IMR-90 (cell line): ENCODE data around the gene AIP. TPM values are rescaled to one million over a fixed set of nuclear protein-coding genes. Genes with fewer than 3 reads are reported as not detected.
"Not testable (repeated sequence)": the region's sequence is repeated elsewhere in the genome, so short reads cannot be mapped to it uniquely, and the experiment has no call there.

Experiments
- ATAC-seq: fragments of 200-7000 bp; cut with Tn5 transposase; 2 replicates; pipeline ENCODE4 v1.9.1; 2020; ENCODE audit warnings: low read depth, mild to moderate bottlenecking, moderate library complexity
- BruUV-seq: library from RNA; stranded (reverse); fragments of 400-500 nt; replicated peaks from 2 replicates; lab custom pipeline; 2021; lab: Mats Ljungman, UMichigan
- CTCF ChIA-PET: fragments of 300-600 bp; formaldehyde crosslinking; extraction: SDS; loops from one replicate; lab custom pipeline; 2021; ENCODE audit warnings: antibody characterized with exemption; lab: Yijun Ruan, JAX
- POLR2A ChIA-PET: fragments of 300-600 bp; sonication (Branson Sonifier 250); formaldehyde crosslinking; loops from one replicate; lab custom pipeline; 2022; ENCODE audit warnings: antibody characterized with exemption; ENCODE audit not compliant: unreplicated experiment; lab: Charles Lee
- DNase-seq: peaks from one replicate; pipeline ENCODE4 v3.0.0; 2013
- H2AFZ ChIP-seq: replicated peaks from 2 replicates; pipeline ENCODE3; 2013; ENCODE audit warnings: low read length, mild to moderate bottlenecking; ENCODE audit not compliant: poor library complexity
- H2AK5ac ChIP-seq: 2 replicates; pipeline ENCODE4 v1.6.1; 2013; ENCODE audit warnings: low read depth, low read length, inconsistent platforms
- H2AK9ac ChIP-seq: replicated peaks from 2 replicates; pipeline ENCODE3; 2013; ENCODE audit warnings: mild to moderate bottlenecking, low read depth, low read length, moderate library complexity; ENCODE audit not compliant: poor library complexity
- H2BK120ac ChIP-seq: 2 replicates; pipeline ENCODE4 v1.6.1; 2013; ENCODE audit warnings: low read depth, low read length, inconsistent platforms
- H2BK15ac ChIP-seq: 3 replicates; pipeline ENCODE4 v1.6.1; 2013; ENCODE audit warnings: low read depth, low read length, inconsistent platforms
- H2BK20ac ChIP-seq: 2 replicates; pipeline ENCODE4 v1.6.1; 2013; ENCODE audit warnings: low read depth, mild to moderate bottlenecking, inconsistent platforms, low read length, moderate library complexity
- H2BK5ac ChIP-seq: 2 replicates; pipeline ENCODE4 v1.6.1; 2013; ENCODE audit warnings: mild to moderate bottlenecking, low read depth, low read length, inconsistent platforms; ENCODE audit not compliant: poor library complexity, severe bottlenecking
- H3K14ac ChIP-seq: replicated peaks from 2 replicates; pipeline ENCODE4 v1.6.1; 2013; ENCODE audit warnings: low read depth, low read length, inconsistent platforms
- H3K18ac ChIP-seq: 2 replicates; pipeline ENCODE4 v1.6.1; 2013; ENCODE audit warnings: low read depth, low read length, control low read depth
- H3K23ac ChIP-seq: 2 replicates; pipeline ENCODE4 v1.6.1; 2013; ENCODE audit warnings: low read depth, low read length, inconsistent platforms
- H3K27ac ChIP-seq: 2 replicates; pipeline ENCODE4 v1.5.1; 2013; ENCODE audit warnings: mild to moderate bottlenecking, control low read depth, low read length; ENCODE audit not compliant: insufficient read depth
- H3K27me3 ChIP-seq: 2 replicates; pipeline ENCODE4 v1.6.1; 2013; ENCODE audit warnings: low read length; ENCODE audit not compliant: control insufficient read depth, insufficient read depth
- H3K36me3 ChIP-seq: 2 replicates; pipeline ENCODE4 v1.6.1; 2013; ENCODE audit warnings: low read length, mixed read lengths; ENCODE audit not compliant: control insufficient read depth, insufficient read depth
- H3K4ac ChIP-seq: 2 replicates; pipeline ENCODE4 v1.6.1; 2013; ENCODE audit warnings: low read depth, low read length, inconsistent platforms
- H3K4me1 ChIP-seq: 2 replicates; pipeline ENCODE4 v1.6.1; 2013; ENCODE audit warnings: low read length, mixed read lengths; ENCODE audit not compliant: control insufficient read depth, insufficient read depth
- H3K4me2 ChIP-seq: 2 replicates; pipeline ENCODE4 v1.6.1; 2013; ENCODE audit warnings: low read depth, mild to moderate bottlenecking, control low read depth, low read length, moderate library complexity
- H3K4me3 ChIP-seq: 2 replicates; pipeline ENCODE4 v1.5.1; 2013; ENCODE audit warnings: low read depth, mild to moderate bottlenecking, control low read depth, low read length, moderate library complexity; ENCODE audit not compliant: insufficient read depth
- H3K56ac ChIP-seq: 2 replicates; pipeline ENCODE4 v1.6.1; 2013; ENCODE audit warnings: low read length, inconsistent platforms; ENCODE audit not compliant: insufficient read depth; ENCODE audit errors: extremely low read depth
- H3K79me1 ChIP-seq, 2 experiments: 2 replicates each; pipeline ENCODE4 v1.6.1; 2013; ENCODE audit warnings: low read length in 2 of 2, inconsistent platforms in 1 of 2, low read depth in 1 of 2
- H3K9ac ChIP-seq: 2 replicates; pipeline ENCODE4 v1.6.1; 2013; ENCODE audit warnings: low read depth, low read length, control low read depth
- H3K9me1 ChIP-seq: 2 replicates; pipeline ENCODE4 v1.6.1; 2013; ENCODE audit warnings: low read length, inconsistent platforms; ENCODE audit not compliant: insufficient read depth
- H3K9me3 ChIP-seq: 2 replicates; pipeline ENCODE4 v1.6.1; 2013; ENCODE audit warnings: low read length; ENCODE audit not compliant: control insufficient read depth, insufficient read depth
- H4K20me1 ChIP-seq: 2 replicates; pipeline ENCODE4 v1.6.1; 2013; ENCODE audit warnings: low read length, inconsistent platforms; ENCODE audit not compliant: insufficient read depth
- H4K5ac ChIP-seq: 2 replicates; pipeline ENCODE4 v1.6.1; 2013; ENCODE audit warnings: mild to moderate bottlenecking, low read depth, low read length, control low read depth
- H4K8ac ChIP-seq, 2 experiments: 2 replicates each; pipeline ENCODE4 v1.6.1; 2013; ENCODE audit warnings: low read depth in 2 of 2, low read length in 2 of 2, control low read depth in 1 of 2, inconsistent platforms in 1 of 2
- H4K91ac ChIP-seq: 2 replicates; pipeline ENCODE4 v1.6.1; 2013; ENCODE audit warnings: low read depth, low read length, inconsistent platforms; ENCODE audit not compliant: insufficient read depth
- WGBS, 2 experiments: methylation state at CpG; one replicate each; pipeline versions ENCODE4 v1.1.5 to v1.1.7; 2013; ENCODE audit warnings: missing lambda C conversion rate in 2 of 2; ENCODE audit not compliant: insufficient read length in 1 of 2; ENCODE audit errors: extremely low coverage in 2 of 2; 5-methylcytosine and 5-hydroxymethylcytosine counted together
- dilution Hi-C: fragments of 300-500 bp; cut with HindIII; formaldehyde crosslinking; loops from one replicate; pipeline ENCODE4 v1.14.3; 2018; ENCODE audit warnings: low sequenced_read_pairs; ENCODE audit not compliant: unreplicated experiment
- in situ Hi-C: fragments of 300-500 bp; cut with MboI; formaldehyde crosslinking; loops from 3 replicates; pipeline ENCODE4 v1.14.3; 2019; ENCODE audit warnings: low sequenced_read_pairs, inconsistent platforms, mixed read lengths
- intact Hi-C: fragments of 100-400 bp; cut with micrococcal nuclease; formaldehyde crosslinking; loops from 2 replicates; pipeline ENCODE4 v1.10.0; 2022
- polyA plus RNA-seq, 3 experiments: library from polyadenylated mRNA; depleted of rRNA; stranded (reverse); fragments of >200 nt; gene quantifications; 2 replicates each; pipeline ENCODE4 v1.2.3, GENCODE V29; 2012; ENCODE audit warnings: low replicate concordance in 1 of 3
- total RNA-seq: library from RNA; depleted of rRNA; stranded (reverse); fragments of >200 nt; gene quantifications from 2 replicates; pipeline ENCODE4 v1.2.3, GENCODE V29; 2012

The AIP gene
- total and polyA plus RNA-seq, 2 of the 4 experiments (the other 2 are of a cell fraction) = 95.5 to 122 TPM

GRCh38 chr11:67485873-67486361 is 3.1 kb downstream of the AIP start:
- H3K56ac ChIP-seq, H4K20me1 ChIP-seq, H3K27ac ChIP-seq, H3K9me3 ChIP-seq, H3K4me1 ChIP-seq, H4K8ac ChIP-seq, CTCF ChIA-PET, H3K14ac ChIP-seq, H3K4ac ChIP-seq, H3K27me3 ChIP-seq, ATAC-seq, H2AK9ac ChIP-seq, H2BK120ac ChIP-seq, H4K5ac ChIP-seq, dilution Hi-C loops, H4K91ac ChIP-seq, H3K23ac ChIP-seq, H2BK15ac ChIP-seq, intact Hi-C loops, H3K4me3 ChIP-seq, H3K4me2 ChIP-seq, in situ Hi-C loops, H2AK5ac ChIP-seq, H3K18ac ChIP-seq, H2BK5ac ChIP-seq, BruUV-seq, H2BK20ac ChIP-seq, H3K9ac ChIP-seq, DNase-seq, H2AFZ ChIP-seq, POLR2A ChIA-PET: not testable (repeated sequence)
- Histone ChIP-seq H3K36me3 (peaks cover 23% of the 10 kb centered on the region), H3K79me1 (peaks cover 14 to 38% of the 10 kb centered on the region in 2 experiments), H3K9me1 (peaks cover 19% of the 10 kb centered on the region)
- 86% methylated on average over 2 of the region's 7 CpGs; no CpG with 5 or more reads in 1 of the 2 experiments for WGBS, 2 experiments
